ENCODE results near the gene TRAPPC2.
A peak's percentile ranks its signal among the peaks of the same experiment; 100 is the strongest.
"Not testable (repeated sequence)": the region's sequence is repeated elsewhere in the genome, so short reads cannot be mapped to it uniquely, and the experiment has no call there.

TRAPPC2 gene

GRCh38 chrX:13697455-13697854 is 37.0 kb downstream of the TRAPPC2 start:
- no peak for DNase-seq

DNA sequence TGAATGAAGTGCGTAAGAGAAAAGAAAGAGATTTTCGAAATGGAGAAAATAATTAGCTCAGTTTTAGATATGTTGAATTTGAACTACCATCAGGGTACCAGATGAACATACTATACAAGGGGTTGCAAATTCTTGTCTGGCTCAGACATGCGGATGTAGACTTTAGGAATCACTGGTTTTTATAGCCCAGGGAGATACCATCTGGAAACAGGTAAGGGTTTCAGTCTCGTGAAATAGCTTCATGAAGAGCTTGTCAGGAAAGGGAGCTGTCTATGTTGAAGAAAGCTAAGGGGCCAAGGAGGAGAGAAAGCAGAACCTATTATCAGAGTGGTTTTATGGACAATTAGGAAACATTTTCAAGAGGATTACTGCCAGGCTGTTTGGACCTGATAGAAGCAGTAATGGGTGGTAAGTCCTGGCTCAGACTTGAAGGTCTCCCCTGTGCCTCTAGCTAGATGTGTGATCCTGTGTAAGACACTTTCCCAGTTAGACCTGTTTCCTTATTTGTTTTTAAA is 38.8 kb downstream of the TRAPPC2 start:
- no peak for DNase-seq

- DNase-seq: no peak
Observed at GRCh38 chrX:13694983-13695382, 39.4 kb downstream of the TRAPPC2 start.

DNA sequence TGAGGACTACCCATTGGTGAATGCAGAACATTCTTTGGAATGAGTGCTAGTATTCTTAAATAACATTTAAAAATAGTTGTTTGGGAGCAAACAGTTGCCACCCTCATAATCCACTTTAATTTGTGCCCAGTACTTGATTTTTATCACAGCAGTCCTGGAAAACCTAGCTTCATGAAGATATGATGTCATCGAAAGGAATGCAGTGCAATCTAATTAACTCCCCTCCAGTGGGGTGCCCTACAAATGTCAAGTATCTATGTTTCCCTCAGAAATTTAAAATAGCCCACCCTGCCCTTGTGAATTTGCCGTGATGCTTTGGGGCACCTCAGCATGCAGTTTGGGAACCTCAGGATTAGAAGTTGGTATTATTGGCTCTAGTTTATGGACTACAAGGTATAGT is 40.1 kb downstream of the TRAPPC2 start:
- peak; percentile 16 for DNase-seq

- DNase-seq: no peak
Observed at GRCh38 chrX:13693341-13693961, 41.0 kb downstream of the TRAPPC2 start.

- no peak for DNase-seq
Observed at GRCh38 chrX:13692771-13693231, 41.6 kb downstream of the TRAPPC2 start.

DNA sequence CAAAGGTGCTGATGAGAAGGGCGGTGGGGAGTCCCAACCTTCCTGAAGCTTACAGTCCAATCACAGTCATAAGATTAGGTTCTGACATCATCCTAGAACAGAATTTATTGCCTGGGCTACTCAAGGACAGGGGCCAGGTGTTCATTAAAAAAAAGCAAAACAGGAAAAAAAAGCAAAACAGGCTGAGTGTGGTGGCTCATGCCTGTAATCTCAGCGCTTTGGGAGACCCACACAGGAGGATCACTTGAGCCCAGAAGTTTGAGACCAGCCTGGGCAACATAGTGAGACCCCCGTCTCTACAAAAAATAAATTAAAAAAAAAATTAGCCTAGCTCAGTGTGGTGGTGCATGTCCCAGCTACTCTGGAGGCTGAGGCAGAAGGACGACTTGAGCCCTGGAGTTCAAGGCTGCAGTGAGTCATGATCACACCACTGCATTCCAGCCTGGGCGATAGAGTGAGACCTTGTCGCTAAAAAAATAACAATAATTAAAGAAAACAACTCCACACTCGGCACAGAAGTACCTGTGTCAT is 42.5 kb downstream of the TRAPPC2 start:
- peak; percentile 19 for DNase-seq

DNA sequence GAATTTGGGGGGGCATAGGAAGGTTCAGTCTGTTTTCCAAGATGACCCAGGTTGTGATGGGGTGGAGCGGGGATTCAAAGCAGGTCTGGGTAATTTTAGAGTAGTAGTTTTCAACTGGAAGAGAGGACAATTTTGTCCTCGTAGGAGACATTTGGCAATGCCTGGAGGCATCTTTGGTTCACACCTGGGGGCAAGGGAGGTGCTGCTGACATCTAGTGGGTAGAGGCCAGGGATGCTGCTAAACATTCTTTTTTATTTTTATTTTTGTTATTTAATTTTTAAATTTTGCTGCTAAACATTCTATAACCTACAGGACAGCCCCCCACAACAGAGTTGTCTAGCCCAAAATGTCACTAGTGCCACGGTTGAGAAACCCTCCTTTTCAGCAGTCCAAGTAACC is 43.6 kb downstream of the TRAPPC2 start:
- no peak for DNase-seq

DNA sequence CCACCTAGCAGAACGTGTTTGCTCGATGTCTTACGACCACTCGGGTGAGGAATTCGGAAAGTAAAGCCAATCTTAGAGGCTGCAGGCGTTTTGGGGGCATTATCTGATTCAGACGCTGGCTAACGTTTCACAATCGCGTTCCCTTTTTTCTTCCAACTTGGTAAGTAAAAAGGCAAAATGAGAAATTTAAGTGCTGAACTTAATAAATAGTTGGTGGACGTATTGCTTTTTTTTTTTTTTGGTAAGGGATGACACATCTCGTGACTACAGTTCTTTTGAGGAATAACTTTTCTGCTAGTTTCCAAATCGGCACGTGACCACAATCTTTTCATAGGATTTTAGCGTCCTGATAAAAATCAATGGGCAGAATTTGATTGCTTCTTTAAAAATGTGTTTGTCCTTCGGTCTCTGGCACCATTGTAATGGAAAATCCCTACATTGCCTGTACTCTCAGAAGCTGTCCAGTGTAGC is 44.6 kb downstream of the TRAPPC2 start:
- peak; percentile 24 for DNase-seq

GRCh38 chrX:13688958-13689740 is 45.3 kb downstream of the TRAPPC2 start, which contains the start of gene RAB9A:
Gene RAB9A (plus strand): TSS chrX:13689128. CDS start chrX:13708747, 19,619 bp downstream.
- DNase-seq: peak; percentile 73

- DNase-seq: no peak
Observed at GRCh38 chrX:13688384-13688957, 45.9 kb downstream of the TRAPPC2 start.

- DNase-seq: no peak
Observed at GRCh38 chrX:13687203-13687602, 47.2 kb downstream of the TRAPPC2 start.

- DNase-seq: peak; percentile 17
Observed at GRCh38 chrX:13685126-13685763, 49.2 kb downstream of the TRAPPC2 start.

GRCh38 chrX:13684361-13684760 is 50.1 kb downstream of the TRAPPC2 start:
- no peak for DNase-seq

DNA sequence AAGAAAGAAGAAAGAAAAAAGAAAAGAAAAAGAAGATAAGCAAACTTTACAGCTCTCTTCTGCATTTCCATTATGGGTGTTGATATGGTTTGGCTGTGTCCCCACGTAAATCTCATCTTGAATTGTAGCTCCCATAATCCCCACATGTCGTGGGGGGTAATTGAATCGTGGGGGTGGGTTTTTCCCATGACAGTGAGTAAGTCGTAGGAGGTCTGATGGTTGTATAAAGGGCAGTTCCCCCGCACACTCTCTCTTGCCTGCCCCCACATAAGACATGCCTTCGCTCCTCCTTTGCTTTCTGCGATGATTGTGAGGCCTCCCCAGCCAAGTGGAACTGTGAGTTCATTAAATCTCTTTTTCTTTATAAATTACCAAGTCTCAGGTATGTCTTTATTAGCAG is 52.8 kb downstream of the TRAPPC2 start:
- no peak for DNase-seq

DNA sequence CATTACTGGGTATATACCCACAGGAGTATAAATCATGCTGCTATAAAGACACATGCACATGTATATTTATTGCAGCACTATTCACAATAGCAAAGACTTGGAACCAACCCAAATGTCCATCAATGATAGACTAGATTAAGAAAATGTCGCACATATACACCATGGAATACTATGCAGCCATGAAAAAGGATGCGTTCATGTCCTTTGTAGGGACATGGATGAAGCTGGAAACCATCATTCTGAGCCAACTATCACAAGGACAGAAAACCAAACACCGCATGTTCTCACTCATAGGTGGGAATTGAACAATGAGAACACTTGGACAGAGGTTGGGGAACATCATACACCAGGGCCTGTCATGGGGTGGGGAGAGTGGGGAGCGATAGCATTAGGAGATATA is 54.7 kb downstream of the TRAPPC2 start:
- not testable (repeated sequence) for DNase-seq

GRCh38 chrX:13676885-13677284 is 57.5 kb downstream of the TRAPPC2 start:
- DNase-seq: no peak

- DNase-seq: no peak
Observed at GRCh38 chrX:13673016-13673415, 61.4 kb downstream of the TRAPPC2 start.

DNA sequence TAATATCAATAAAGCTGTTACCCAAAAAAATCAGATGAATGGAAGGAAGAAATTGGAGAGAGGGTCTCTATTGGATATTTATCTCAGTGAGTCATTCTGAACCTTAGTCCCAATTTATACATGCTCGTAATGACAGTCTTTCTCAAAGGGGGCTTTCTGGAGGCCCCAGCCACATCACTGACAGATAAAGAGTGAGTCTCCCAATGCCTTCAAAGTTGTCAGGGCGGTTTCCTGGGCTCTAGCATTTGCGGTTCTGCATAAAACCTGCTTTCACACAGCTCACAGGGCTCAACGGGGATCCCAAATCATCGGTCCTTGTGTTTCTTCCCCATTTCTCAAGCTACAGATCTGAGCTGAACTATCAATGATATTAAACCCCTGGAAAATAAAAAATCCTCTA is 64.2 kb downstream of the TRAPPC2 start:
- DNase-seq: no peak

- DNase-seq: not testable (repeated sequence)
Observed at GRCh38 chrX:13669755-13670154, 64.7 kb downstream of the TRAPPC2 start.

DNA sequence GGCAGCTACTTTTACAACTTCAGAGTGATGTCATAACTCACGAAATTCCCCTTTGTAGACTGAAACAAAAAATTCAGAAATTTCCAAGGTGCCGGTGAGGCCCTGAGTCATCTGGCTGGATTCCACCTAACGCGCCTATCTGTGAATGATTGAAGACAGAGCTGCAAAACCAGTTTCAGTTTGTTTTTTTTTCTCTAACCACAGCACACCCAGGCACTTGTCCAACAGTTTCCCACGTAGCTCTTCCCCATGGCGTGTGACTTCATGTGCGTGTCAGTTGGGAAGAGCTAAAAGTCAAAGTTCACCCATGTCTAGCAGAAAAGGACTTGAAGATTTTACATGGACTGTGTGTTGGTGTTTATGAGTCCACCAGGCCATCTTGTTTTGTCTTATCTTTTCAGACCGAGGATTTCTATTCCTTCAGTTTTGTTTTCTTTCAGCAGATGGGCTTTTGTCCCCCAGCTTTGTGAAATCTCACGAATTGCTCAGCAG is 65.1 kb downstream of the TRAPPC2 start:
- peak; percentile 86 for DNase-seq

GRCh38 chrX:13667919-13668318 is 66.5 kb downstream of the TRAPPC2 start:
- no peak for DNase-seq

Data from fibroblast of skin of back (primary cell).